Suprapubic skin (tissue), 4 donors: Measurements from ENCODE around the gene MLH1.

ENCODE experiments used
- POLR2A ChIP-seq, 2 donors: fragments of 450-650 bp; IDR thresholded peaks; one replicate each; pipeline ENCODE4 v1.6.1; 2017; ENCODE audit warnings: antibody characterized with exemption in 2 of 2, mild to moderate bottlenecking in 2 of 2, moderate library complexity in 2 of 2
- POLR2AphosphoS5 ChIP-seq, 3 donors: sonication (generic); formaldehyde crosslinking; IDR thresholded peaks; one replicate each; pipeline ENCODE4 v1.6.1; 2017; ENCODE audit warnings: antibody characterized with exemption in 3 of 3
- TF ChIP-seq, protein P1 (sequence below), 2 donors: fragments of 200-600 bp in 1 of 2; fragments of 450-650 bp in 1 of 2; sonication (generic) in 1 of 2; IDR thresholded peaks; one replicate each; pipeline ENCODE4 v1.5.1; 2016 to 2019; ENCODE audit warnings: antibody characterized with exemption in 2 of 2, mild to moderate bottlenecking in 1 of 2, moderate library complexity in 1 of 2

DNA sequence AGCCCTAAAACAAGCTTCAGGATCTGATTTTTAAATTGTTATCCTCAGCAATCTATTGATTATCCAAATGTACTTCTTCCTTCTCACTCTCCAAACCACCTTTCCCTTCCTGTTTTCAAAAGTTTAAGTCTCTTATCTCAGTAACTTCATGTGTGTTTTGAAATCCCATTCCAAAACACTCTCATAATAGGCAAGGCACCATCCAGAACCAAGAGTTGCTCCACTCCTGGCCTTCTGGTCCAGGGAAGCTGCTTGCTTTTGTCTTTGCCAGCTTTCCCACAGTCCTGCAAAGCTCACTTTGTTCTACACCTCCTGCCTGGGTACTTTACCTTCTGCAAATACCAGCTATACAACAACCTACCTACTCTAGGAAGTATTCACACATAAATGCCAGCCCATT is 63.5 kb downstream of the MLH1 start:
- TF ChIP-seq, protein P1, sequence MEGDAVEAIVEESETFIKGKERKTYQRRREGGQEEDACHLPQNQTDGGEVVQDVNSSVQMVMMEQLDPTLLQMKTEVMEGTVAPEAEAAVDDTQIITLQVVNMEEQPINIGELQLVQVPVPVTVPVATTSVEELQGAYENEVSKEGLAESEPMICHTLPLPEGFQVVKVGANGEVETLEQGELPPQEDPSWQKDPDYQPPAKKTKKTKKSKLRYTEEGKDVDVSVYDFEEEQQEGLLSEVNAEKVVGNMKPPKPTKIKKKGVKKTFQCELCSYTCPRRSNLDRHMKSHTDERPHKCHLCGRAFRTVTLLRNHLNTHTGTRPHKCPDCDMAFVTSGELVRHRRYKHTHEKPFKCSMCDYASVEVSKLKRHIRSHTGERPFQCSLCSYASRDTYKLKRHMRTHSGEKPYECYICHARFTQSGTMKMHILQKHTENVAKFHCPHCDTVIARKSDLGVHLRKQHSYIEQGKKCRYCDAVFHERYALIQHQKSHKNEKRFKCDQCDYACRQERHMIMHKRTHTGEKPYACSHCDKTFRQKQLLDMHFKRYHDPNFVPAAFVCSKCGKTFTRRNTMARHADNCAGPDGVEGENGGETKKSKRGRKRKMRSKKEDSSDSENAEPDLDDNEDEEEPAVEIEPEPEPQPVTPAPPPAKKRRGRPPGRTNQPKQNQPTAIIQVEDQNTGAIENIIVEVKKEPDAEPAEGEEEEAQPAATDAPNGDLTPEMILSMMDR (IDR thresholded peaks at IDR 0.05), result no peak
- no peak for TF ChIP-seq POLR2AphosphoS5 (IDR thresholded peaks at IDR 0.05)
- no peak for TF ChIP-seq POLR2A (IDR thresholded peaks at IDR 0.05)
